Thoracic aorta (tissue), 2 donors: ENCODE data around the gene SAPCD2. TPM values are rescaled to one million over a fixed set of nuclear protein-coding genes. Genes with fewer than 3 reads are reported as not detected.
A peak's percentile ranks its signal among the peaks of the same experiment; 100 is the strongest.

Source experiments
- ATAC-seq: fragments of 150-250 bp; one replicate; pipeline ENCODE4 v1.8.0; 2017; ENCODE audit warnings: low read depth; ENCODE audit not compliant: insufficient number of reproducible peaks, low FRiP score
- DNase-seq: peaks from one replicate; pipeline ENCODE4 v3.0.0-alpha.2; 2020; ENCODE audit warnings: low spot score
- H3K27ac ChIP-seq, 2 donors: fragments of 200-600 bp; sonication (generic); 1 replicate in 1 of 2; 2 replicates in 1 of 2; pipeline ENCODE4 v1.5.1; 2016; ENCODE audit warnings: mild to moderate bottlenecking in 2 of 2, moderate library complexity in 2 of 2
- H3K27me3 ChIP-seq: fragments of 200-600 bp; sonication (generic); replicated peaks from 2 replicates; pipeline ENCODE4 v1.6.0; 2016; ENCODE audit warnings: mild to moderate bottlenecking; ENCODE audit not compliant: insufficient read depth
- H3K36me3 ChIP-seq: fragments of 200-600 bp; sonication (generic); one replicate; pipeline ENCODE4 v1.5.1; 2016
- H3K4me1 ChIP-seq, 2 donors: fragments of 200-600 bp; sonication (generic); 1 replicate in 1 of 2; 2 replicates in 1 of 2; pipeline versions ENCODE4 v1.5.1 to v1.6.0; 2016; ENCODE audit warnings: low read depth in 2 of 2, mild to moderate bottlenecking in 1 of 2; ENCODE audit not compliant: control insufficient read depth in 1 of 2
- H3K4me3 ChIP-seq: fragments of 200-600 bp; sonication (generic); 2 replicates; pipeline ENCODE4 v1.5.1; 2016; ENCODE audit warnings: mild to moderate bottlenecking
- H3K9me3 ChIP-seq: fragments of 200-600 bp; sonication (generic); 2 replicates; pipeline ENCODE4 v1.5.1; 2016
- CTCF ChIP-seq: fragments of 200-600 bp; sonication (generic); IDR thresholded peaks from one replicate; pipeline ENCODE4 v1.5.1; 2019; ENCODE audit warnings: antibody characterized with exemption
- total RNA-seq, 2 donors: library from RNA; depleted of rRNA; stranded (reverse); fragments of >200 nt; gene quantifications; one replicate each; pipeline versions ENCODE4 v1.1.0 to v1.2.3, GENCODE V29; 2016

The SAPCD2 gene
- total RNA-seq, 2 donors from 2014 or later, result 0.41 to 0.92 TPM

- TF ChIP-seq CTCF, result peak; percentile 77
- no peaks in the 10 kb centered on the region for H3K9me3 ChIP-seq
- peak within 1 kb of the TSS; percentile 72 for H3K4me3 ChIP-seq
- H3K27ac ChIP-seq, result peak within 1 kb of the TSS in 1 of 2 donors; percentile 58
- peaks cover 15 to 27% of the 10 kb centered on the region in 2 donors for H3K4me1 ChIP-seq
- no peaks in the 10 kb centered on the region for H3K36me3 ChIP-seq
- ATAC-seq (no peak), DNase-seq (no peak)
- H3K27me3 ChIP-seq, result peaks cover 14% of the 10 kb centered on the region
These were observed 24.1 kb downstream of the SAPCD2 start, which contains the start of gene NPDC1 for GRCh38 chr9:137046088-137046787. Gene NPDC1 (minus strand): TSS chr9:137046177. CDS start chr9:137045989, 188 bp downstream.

- no peak for ATAC-seq
- H3K4me3 ChIP-seq, result peak overlapping the region; percentile 72
- peak overlapping the region in 1 of 2 donors; percentile 58 for H3K27ac ChIP-seq
- DNase-seq, result no peak
- H3K27me3 ChIP-seq, result peaks cover 14% of the 10 kb centered on the region
- H3K4me1 ChIP-seq, result peaks cover 15 to 27% of the 10 kb centered on the region in 2 donors
- H3K9me3 ChIP-seq, result no peaks in the 10 kb centered on the region
- no peak for TF ChIP-seq CTCF
- no peaks in the 10 kb centered on the region for H3K36me3 ChIP-seq
These were observed 24.9 kb downstream of the SAPCD2 start for GRCh38 chr9:137045294-137046087.

GRCh38 chr9:137044502-137045177 is 25.7 kb downstream of the SAPCD2 start:
- no peaks in the 10 kb centered on the region for H3K9me3 ChIP-seq
- H3K4me3 ChIP-seq, result peak overlapping the region; percentile 72
- H3K27ac ChIP-seq, result no peak overlapping the region
- H3K36me3 ChIP-seq, result peaks cover 4% of the 10 kb centered on the region
- peaks cover 15 to 27% of the 10 kb centered on the region in 2 donors for H3K4me1 ChIP-seq
- no peak for DNase-seq
- TF ChIP-seq CTCF, result no peak
- no peak for ATAC-seq
- H3K27me3 ChIP-seq, result peaks cover 12% of the 10 kb centered on the region

- peaks cover 15 to 27% of the 10 kb centered on the region in 2 donors for H3K4me1 ChIP-seq
- peaks cover 6% of the 10 kb centered on the region for H3K27me3 ChIP-seq
- H3K27ac ChIP-seq, result no peak overlapping the region
- H3K36me3 ChIP-seq, result peaks cover 10% of the 10 kb centered on the region
- peak overlapping the region; percentile 72 for H3K4me3 ChIP-seq
- no peaks in the 10 kb centered on the region for H3K9me3 ChIP-seq
- ATAC-seq (no peak), DNase-seq (no peak)
- no peak for TF ChIP-seq CTCF
These were observed 26.3 kb downstream of the SAPCD2 start for GRCh38 chr9:137044037-137044436.
